HCT116 (cell line): ENCODE results near the gene HOXA7.

Source experiments
- EZH2 ChIP-seq: fragments of 200-600 bp; sonication (generic); IDR thresholded peaks from 2 replicates; pipeline ENCODE4 v1.6.1; 2017; ENCODE audit warnings: antibody characterized with exemption, mixed run types
- EZH2phosphoT487 ChIP-seq: fragments of 200-600 bp; IDR thresholded peaks from 2 replicates; pipeline ENCODE4 v1.6.1; 2018; ENCODE audit warnings: antibody characterized with exemption, borderline replicate concordance
- MAX ChIP-seq: IDR thresholded peaks from 2 replicates; pipeline ENCODE4 v1.6.1; 2012
- RAD21 ChIP-seq: IDR thresholded peaks from 2 replicates; pipeline ENCODE4 v1.6.1; 2012; ENCODE audit warnings: low read depth, mild to moderate bottlenecking
- ZNF274 ChIP-seq: fragments of 200-500 bp; sonication (Bioruptor generic); IDR thresholded peaks from 2 replicates; pipeline ENCODE4 v1.6.1; 2014; ENCODE audit warnings: mild to moderate bottlenecking, low read depth, low read length, inconsistent platforms
- TF ChIP-seq, protein P1 (sequence below), 3 experiments: fragments of 200-600 bp in 1 of 3; sonication (generic) in 1 of 3; IDR thresholded peaks in 2 of 3; conservative IDR thresholded peaks in 1 of 3; 2 replicates each; pipeline ENCODE4 v1.5.1; 2012 to 2017; ENCODE audit warnings: low read depth in 2 of 3, low read length in 2 of 3, antibody characterized with exemption in 1 of 3, borderline replicate concordance in 1 of 3, control low read depth in 1 of 3, mild to moderate bottlenecking in 1 of 3, mixed read lengths in 1 of 3, mixed run types in 1 of 3, moderate library complexity in 1 of 3; ENCODE audit not compliant: insufficient read depth in 1 of 3

DNA sequence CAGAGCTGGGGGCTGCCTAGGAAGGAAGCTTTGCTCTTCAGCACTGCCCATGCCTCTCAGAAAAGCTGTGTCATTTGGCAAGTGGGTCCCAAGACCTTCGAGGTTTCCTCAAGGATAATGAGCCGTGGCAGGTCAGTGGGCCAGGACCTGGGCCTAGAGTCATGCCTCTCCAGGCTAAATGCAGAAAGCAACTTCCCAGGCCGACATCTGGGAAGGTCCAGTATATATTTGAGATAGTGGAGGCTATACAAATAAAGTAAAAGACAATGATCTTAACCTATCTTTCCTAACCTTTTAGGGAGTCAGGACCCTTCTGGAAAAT lies 20.0 kb upstream of the HOXA7 start:
- TF ChIP-seq EZH2phosphoT487 = no peak
- no peak for TF ChIP-seq EZH2
- TF ChIP-seq ZNF274 = no peak
- TF ChIP-seq, protein P1, sequence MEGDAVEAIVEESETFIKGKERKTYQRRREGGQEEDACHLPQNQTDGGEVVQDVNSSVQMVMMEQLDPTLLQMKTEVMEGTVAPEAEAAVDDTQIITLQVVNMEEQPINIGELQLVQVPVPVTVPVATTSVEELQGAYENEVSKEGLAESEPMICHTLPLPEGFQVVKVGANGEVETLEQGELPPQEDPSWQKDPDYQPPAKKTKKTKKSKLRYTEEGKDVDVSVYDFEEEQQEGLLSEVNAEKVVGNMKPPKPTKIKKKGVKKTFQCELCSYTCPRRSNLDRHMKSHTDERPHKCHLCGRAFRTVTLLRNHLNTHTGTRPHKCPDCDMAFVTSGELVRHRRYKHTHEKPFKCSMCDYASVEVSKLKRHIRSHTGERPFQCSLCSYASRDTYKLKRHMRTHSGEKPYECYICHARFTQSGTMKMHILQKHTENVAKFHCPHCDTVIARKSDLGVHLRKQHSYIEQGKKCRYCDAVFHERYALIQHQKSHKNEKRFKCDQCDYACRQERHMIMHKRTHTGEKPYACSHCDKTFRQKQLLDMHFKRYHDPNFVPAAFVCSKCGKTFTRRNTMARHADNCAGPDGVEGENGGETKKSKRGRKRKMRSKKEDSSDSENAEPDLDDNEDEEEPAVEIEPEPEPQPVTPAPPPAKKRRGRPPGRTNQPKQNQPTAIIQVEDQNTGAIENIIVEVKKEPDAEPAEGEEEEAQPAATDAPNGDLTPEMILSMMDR (IDR thresholded peaks at IDR 0.05 in 2 of 3, conservative IDR thresholded peaks at IDR 0.05 in 1 of 3; ENCODE audit: borderline replicate concordance in 1 of 3, insufficient read depth in 1 of 3, low read depth in 2 of 3, low read length in 2 of 3) = no peak
- TF ChIP-seq MAX = no peak
- TF ChIP-seq RAD21 = no peak
